C4-2B (cell line): ENCODE data around the gene B4GALNT2.

ENCODE experiments used
- ZFX ChIP-seq: fragments of 450-650 bp; IDR thresholded peaks from 2 replicates; pipeline ENCODE4 v1.6.1; 2017
- TF ChIP-seq, protein P1 (sequence below): fragments of 450-650 bp; conservative IDR thresholded peaks from 2 replicates; pipeline ENCODE4 v1.5.1; 2017; ENCODE audit warnings: mild to moderate bottlenecking

DNA sequence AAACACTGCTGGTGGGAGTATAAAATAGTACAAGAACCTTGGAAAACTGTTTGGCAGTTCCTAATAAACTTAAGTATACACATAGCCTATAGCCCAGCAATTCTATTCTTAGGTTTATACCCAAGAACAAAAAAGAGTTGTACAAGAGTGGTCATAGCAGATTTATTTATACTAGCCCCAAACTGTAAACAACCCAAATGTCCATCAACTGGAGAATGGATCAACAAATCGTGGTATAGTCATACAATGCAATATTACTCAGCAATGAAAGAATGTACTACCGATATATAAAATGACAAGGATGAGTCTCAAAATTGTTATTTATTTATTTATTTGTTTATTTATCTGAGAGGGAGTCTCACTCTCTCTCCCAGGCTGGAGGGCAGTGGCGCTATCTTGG lies 54.7 kb downstream of the B4GALNT2 start:
- TF ChIP-seq, protein P1, sequence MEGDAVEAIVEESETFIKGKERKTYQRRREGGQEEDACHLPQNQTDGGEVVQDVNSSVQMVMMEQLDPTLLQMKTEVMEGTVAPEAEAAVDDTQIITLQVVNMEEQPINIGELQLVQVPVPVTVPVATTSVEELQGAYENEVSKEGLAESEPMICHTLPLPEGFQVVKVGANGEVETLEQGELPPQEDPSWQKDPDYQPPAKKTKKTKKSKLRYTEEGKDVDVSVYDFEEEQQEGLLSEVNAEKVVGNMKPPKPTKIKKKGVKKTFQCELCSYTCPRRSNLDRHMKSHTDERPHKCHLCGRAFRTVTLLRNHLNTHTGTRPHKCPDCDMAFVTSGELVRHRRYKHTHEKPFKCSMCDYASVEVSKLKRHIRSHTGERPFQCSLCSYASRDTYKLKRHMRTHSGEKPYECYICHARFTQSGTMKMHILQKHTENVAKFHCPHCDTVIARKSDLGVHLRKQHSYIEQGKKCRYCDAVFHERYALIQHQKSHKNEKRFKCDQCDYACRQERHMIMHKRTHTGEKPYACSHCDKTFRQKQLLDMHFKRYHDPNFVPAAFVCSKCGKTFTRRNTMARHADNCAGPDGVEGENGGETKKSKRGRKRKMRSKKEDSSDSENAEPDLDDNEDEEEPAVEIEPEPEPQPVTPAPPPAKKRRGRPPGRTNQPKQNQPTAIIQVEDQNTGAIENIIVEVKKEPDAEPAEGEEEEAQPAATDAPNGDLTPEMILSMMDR, result no peak
- no peak for TF ChIP-seq ZFX
